ENCODE results near the gene PLAU.
"Not testable (repeated sequence)": the region's sequence is repeated elsewhere in the genome, so short reads cannot be mapped to it uniquely, and the experiment has no call there.

Gene PLAU

GRCh38 chr10:73922864-73923133 is 11.9 kb downstream of the PLAU start:
- TF ChIP-seq CTCF (IDR thresholded peaks at IDR 0.05; ENCODE audit: control extremely low read depth, extremely low read depth, low read depth, missing control alignments) = no peak
- no peak for DNase-seq (ENCODE audit: extremely low spot score)
- CTCF ChIA-PET = interaction anchor here (1.3 to 1.9 kb wide), 2 partner anchors 17 to 74 kb away, joined by 3 to 14 read pairs; no protein-coding TSS in a partner anchor
- POLR2A ChIA-PET = no interaction called here

GRCh38 chr10:73923935-73924598 is 13.1 kb downstream of the PLAU start:
- TF ChIP-seq CTCF (IDR thresholded peaks at IDR 0.05; ENCODE audit: control extremely low read depth, extremely low read depth, low read depth, missing control alignments) = no peak
- CTCF ChIA-PET = interaction anchor here (1.0 to 1.9 kb wide), 3 partner anchors 16 to 44 kb away, joined by 3 to 14 read pairs (median 6); no protein-coding TSS in a partner anchor
- DNase-seq (ENCODE audit: extremely low spot score) = no peak
- POLR2A ChIA-PET = no interaction called here

- ChIA-PET POLR2A (no interaction called here), CTCF (no interaction called here)
- no peak for DNase-seq (ENCODE audit: extremely low spot score)
- TF ChIP-seq CTCF (IDR thresholded peaks at IDR 0.05; ENCODE audit: control extremely low read depth, extremely low read depth, low read depth, missing control alignments) = no peak
Measured at GRCh38 chr10:73924935-73925334, 14.0 kb downstream of the PLAU start.

- POLR2A ChIA-PET = no interaction called here
- TF ChIP-seq CTCF (IDR thresholded peaks at IDR 0.05; ENCODE audit: control extremely low read depth, extremely low read depth, low read depth, missing control alignments) = no peak
- CTCF ChIA-PET = interaction anchor here (0.9 to 24.1 kb wide), 4 partner anchors 11 to 168 kb away, joined by 3 to 566 read pairs (median 50); partner anchors contain the start of gene CAMK2G
Measured at GRCh38 chr10:73925539-73925938, 14.6 kb downstream of the PLAU start.

GRCh38 chr10:73926152-73926764 is 15.3 kb downstream of the PLAU start:
- TF ChIP-seq CTCF (IDR thresholded peaks at IDR 0.05; ENCODE audit: control extremely low read depth, extremely low read depth, low read depth, missing control alignments) = no peak
- ChIA-PET POLR2A (interaction anchor here (0.8 kb wide), 1 partner anchor 74 kb away, joined by 3 read pairs; no protein-coding TSS in a partner anchor), CTCF (interaction anchor here (0.9 to 24.1 kb wide), 4 partner anchors 11 to 167 kb away, joined by 3 to 566 read pairs (median 50); partner anchors contain the start of gene CAMK2G)
- no peak for DNase-seq (ENCODE audit: extremely low spot score)

More at GRCh38 chr10:73925539-73925938, 14.6 kb downstream of the PLAU start:
- DNase-seq (ENCODE audit: extremely low spot score) = no peak

- POLR2A ChIA-PET; DNase-seq (ENCODE audit: extremely low spot score): not testable (repeated sequence)
- CTCF ChIA-PET = interaction anchor here (0.7 to 24.1 kb wide), 5 partner anchors 9 to 150 kb away, joined by 3 to 566 read pairs (median 6); partner anchors contain the start of gene CAMK2G
Measured at GRCh38 chr10:73930630-73931327, 19.8 kb downstream of the PLAU start.
